Uterus (tissue), 4 donors: ENCODE measurements around the gene HLA-DQB1. TPM values are rescaled to one million over a fixed set of nuclear protein-coding genes. Genes with fewer than 3 reads are reported as not detected.

Experiments
- DNase-seq, 2 donors: peaks; one replicate each; pipeline ENCODE4 v3.0.0-alpha.2; 2019 to 2020
- H3K27ac ChIP-seq, 2 donors: fragments of 200-600 bp; sonication (generic); 1 replicate in 1 of 2; 2 replicates in 1 of 2; pipeline ENCODE4 v1.5.1; 2016 to 2018
- H3K27me3 ChIP-seq, 2 donors: fragments of 200-600 bp; sonication (generic); one replicate each; pipeline ENCODE4 v1.5.1; 2018 to 2019; ENCODE audit warnings: control low read depth in 1 of 2
- H3K36me3 ChIP-seq, 2 donors: fragments of 200-600 bp; sonication (generic); one replicate each; pipeline ENCODE4 v1.5.1; 2019; ENCODE audit warnings: control low read depth in 1 of 2
- H3K4me1 ChIP-seq, 2 donors: fragments of 200-600 bp; sonication (generic); one replicate each; pipeline ENCODE4 v1.5.1; 2018 to 2019; ENCODE audit warnings: control low read depth in 1 of 2
- H3K4me3 ChIP-seq, 2 donors: fragments of 200-600 bp; sonication (generic); 1 replicate in 1 of 2; 2 replicates in 1 of 2; pipeline ENCODE4 v1.5.1; 2018 to 2019; ENCODE audit warnings: mild to moderate bottlenecking in 1 of 2
- H3K9me3 ChIP-seq, 2 donors: fragments of 200-600 bp; sonication (generic); one replicate each; pipeline ENCODE4 v1.5.1; 2019; ENCODE audit warnings: control low read depth in 1 of 2
- CTCF ChIP-seq, 4 experiments: fragments of 200-600 bp in 2 of 4; fragments of 450-650 bp in 2 of 4; sonication (generic) in 2 of 4; IDR thresholded peaks; one replicate each; pipeline ENCODE4 v1.5.1; 2016 to 2019; ENCODE audit warnings: antibody characterized with exemption in 4 of 4, mild to moderate bottlenecking in 2 of 4, moderate library complexity in 1 of 4
- POLR2A ChIP-seq, 2 donors: fragments of 450-650 bp; IDR thresholded peaks; one replicate each; pipeline ENCODE4 v1.6.1; 2016; ENCODE audit warnings: antibody characterized with exemption in 2 of 2, mild to moderate bottlenecking in 1 of 2, moderate library complexity in 1 of 2
- intact Hi-C: fragments of 100-400 bp; cut with DNase I; formaldehyde crosslinking; loops from one replicate; pipeline ENCODE4 v1.15.1; 2023; ENCODE audit warnings: low total_unique reads
- total RNA-seq, 4 donors: library from RNA; depleted of rRNA in 3 of 4; stranded (reverse); fragments of >200 nt in 3 of 4; gene quantifications; one replicate each; pipeline versions ENCODE4 v1.1.0 to v1.2.4, GENCODE V29; 2014 to 2023
- donor health status: DM: yes; HTN: yes; CAD: no.

HLA-DQB1 gene
- total RNA-seq, 4 donors from 2014 or later = 4.9 to 31.2 (median 17.9) TPM; not detected in 1

- TF ChIP-seq POLR2A (IDR thresholded peaks at IDR 0.05) (no peak), CTCF (IDR thresholded peaks at IDR 0.05) (no peak)
- Histone ChIP-seq H3K9me3 (no peaks in the 10 kb centered on the region), H3K27me3 (no peaks in the 10 kb centered on the region), H3K36me3 (no peaks in the 10 kb centered on the region), H3K27ac (no peak overlapping the region), H3K4me3 (no peak overlapping the region), H3K4me1 (no peaks in the 10 kb centered on the region)
- intact Hi-C loops = no loop called here
- DNase-seq = no peak
These were observed 26.7 kb downstream of the HLA-DQB1 start for GRCh38 chr6:32639440-32640394.

GRCh38 chr6:32638532-32639219 is 27.8 kb downstream of the HLA-DQB1 start:
- no peak overlapping the region for H3K27ac ChIP-seq
- intact Hi-C loops = no loop called here
- H3K9me3 ChIP-seq = no peaks in the 10 kb centered on the region
- TF ChIP-seq POLR2A (IDR thresholded peaks at IDR 0.05) (no peak), CTCF (IDR thresholded peaks at IDR 0.05) (no peak)
- H3K36me3 ChIP-seq = no peaks in the 10 kb centered on the region
- no peak for DNase-seq
- H3K4me3 ChIP-seq = no peak overlapping the region
- H3K27me3 ChIP-seq = no peaks in the 10 kb centered on the region
- H3K4me1 ChIP-seq = no peaks in the 10 kb centered on the region

- intact Hi-C loops = no loop called here
- H3K9me3 ChIP-seq = no peaks in the 10 kb centered on the region
- no peak for TF ChIP-seq CTCF (IDR thresholded peaks at IDR 0.05)
- no peak for TF ChIP-seq POLR2A (IDR thresholded peaks at IDR 0.05)
- H3K27me3 ChIP-seq = no peaks in the 10 kb centered on the region
- H3K4me1 ChIP-seq = no peaks in the 10 kb centered on the region
- H3K4me3 ChIP-seq = no peak overlapping the region
- no peak overlapping the region for H3K27ac ChIP-seq
- H3K36me3 ChIP-seq = no peaks in the 10 kb centered on the region
- no peak for DNase-seq
These were observed 28.6 kb downstream of the HLA-DQB1 start for GRCh38 chr6:32637883-32638282.

GRCh38 chr6:32637219-32637880 is 29.1 kb downstream of the HLA-DQB1 start, which contains the start of gene HLA-DQA1:
Gene HLA-DQA1 (plus strand): TSS chr6:32637406. CDS start chr6:32637459, 53 bp downstream.
- no peak for DNase-seq
- intact Hi-C loops = no loop called here
- TF ChIP-seq CTCF (IDR thresholded peaks at IDR 0.05) (no peak), POLR2A (IDR thresholded peaks at IDR 0.05) (peak in 1 of 2 donors; percentile 43)
- Histone ChIP-seq H3K4me1 (no peaks in the 10 kb centered on the region), H3K27me3 (no peaks in the 10 kb centered on the region), H3K36me3 (no peaks in the 10 kb centered on the region), H3K4me3 (no peak within 1 kb of the TSS), H3K27ac (no peak within 1 kb of the TSS), H3K9me3 (no peaks in the 10 kb centered on the region)
